ENCODE results near the gene DPP6. TPM values are rescaled to one million over a fixed set of nuclear protein-coding genes. Genes with fewer than 3 reads are reported as not detected.

DPP6 gene
- total and polyA plus RNA-seq, 9 of the 15 experiments (the other 6 are each of a cell fraction or from before 2014, with no cell fraction given): not detected

- TF ChIP-seq PPARD (CRISPR knock-in tag; IDR thresholded peaks at IDR 0.05): no peak
- TF ChIP-seq, protein P1, sequence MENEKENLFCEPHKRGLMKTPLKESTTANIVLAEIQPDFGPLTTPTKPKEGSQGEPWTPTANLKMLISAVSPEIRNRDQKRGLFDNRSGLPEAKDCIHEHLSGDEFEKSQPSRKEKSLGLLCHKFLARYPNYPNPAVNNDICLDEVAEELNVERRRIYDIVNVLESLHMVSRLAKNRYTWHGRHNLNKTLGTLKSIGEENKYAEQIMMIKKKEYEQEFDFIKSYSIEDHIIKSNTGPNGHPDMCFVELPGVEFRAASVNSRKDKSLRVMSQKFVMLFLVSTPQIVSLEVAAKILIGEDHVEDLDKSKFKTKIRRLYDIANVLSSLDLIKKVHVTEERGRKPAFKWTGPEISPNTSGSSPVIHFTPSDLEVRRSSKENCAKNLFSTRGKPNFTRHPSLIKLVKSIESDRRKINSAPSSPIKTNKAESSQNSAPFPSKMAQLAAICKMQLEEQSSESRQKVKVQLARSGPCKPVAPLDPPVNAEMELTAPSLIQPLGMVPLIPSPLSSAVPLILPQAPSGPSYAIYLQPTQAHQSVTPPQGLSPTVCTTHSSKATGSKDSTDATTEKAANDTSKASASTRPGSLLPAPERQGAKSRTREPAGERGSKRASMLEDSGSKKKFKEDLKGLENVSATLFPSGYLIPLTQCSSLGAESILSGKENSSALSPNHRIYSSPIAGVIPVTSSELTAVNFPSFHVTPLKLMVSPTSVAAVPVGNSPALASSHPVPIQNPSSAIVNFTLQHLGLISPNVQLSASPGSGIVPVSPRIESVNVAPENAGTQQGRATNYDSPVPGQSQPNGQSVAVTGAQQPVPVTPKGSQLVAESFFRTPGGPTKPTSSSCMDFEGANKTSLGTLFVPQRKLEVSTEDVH (IDR thresholded peaks at IDR 0.05; ENCODE audit: low read depth, partially characterized antibody): peak; percentile 37
- no peak for TF ChIP-seq ZNF316 (IDR thresholded peaks at IDR 0.05)
- peak; percentile 19 to 34; a peak in 1 of 4 replicates for TF ChIP-seq KDM1A (IDR thresholded peaks at IDR 0.05)
- no peak for TF ChIP-seq TSHZ1 (CRISPR knock-in tag; IDR thresholded peaks at IDR 0.05)
- TF ChIP-seq ZNF431 (CRISPR knock-in tag; IDR thresholded peaks at IDR 0.05): 0 out of 2 replicates have a peak, but pooled peaks have one; percentile 25
- TF ChIP-seq PCBP1 (IDR thresholded peaks at IDR 0.05; ENCODE audit: low read depth, low read length, poor library complexity, severe bottlenecking): no peak
- TF ChIP-seq, protein P2, sequence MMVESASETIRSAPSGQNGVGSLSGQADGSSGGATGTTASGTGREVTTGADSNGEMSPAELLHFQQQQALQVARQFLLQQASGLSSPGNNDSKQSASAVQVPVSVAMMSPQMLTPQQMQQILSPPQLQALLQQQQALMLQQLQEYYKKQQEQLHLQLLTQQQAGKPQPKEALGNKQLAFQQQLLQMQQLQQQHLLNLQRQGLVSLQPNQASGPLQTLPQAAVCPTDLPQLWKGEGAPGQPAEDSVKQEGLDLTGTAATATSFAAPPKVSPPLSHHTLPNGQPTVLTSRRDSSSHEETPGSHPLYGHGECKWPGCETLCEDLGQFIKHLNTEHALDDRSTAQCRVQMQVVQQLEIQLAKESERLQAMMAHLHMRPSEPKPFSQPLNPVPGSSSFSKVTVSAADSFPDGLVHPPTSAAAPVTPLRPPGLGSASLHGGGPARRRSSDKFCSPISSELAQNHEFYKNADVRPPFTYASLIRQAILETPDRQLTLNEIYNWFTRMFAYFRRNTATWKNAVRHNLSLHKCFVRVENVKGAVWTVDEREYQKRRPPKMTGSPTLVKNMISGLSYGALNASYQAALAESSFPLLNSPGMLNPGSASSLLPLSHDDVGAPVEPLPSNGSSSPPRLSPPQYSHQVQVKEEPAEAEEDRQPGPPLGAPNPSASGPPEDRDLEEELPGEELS (CRISPR knock-in tag; IDR thresholded peaks at IDR 0.05; ENCODE audit: borderline replicate concordance): no peak
- no peak for TF ChIP-seq ZNF24 (IDR thresholded peaks at IDR 0.05)
- TF ChIP-seq ZNF395 (CRISPR knock-in tag; IDR thresholded peaks at IDR 0.05): no peak
- TF ChIP-seq BRD4 (IDR thresholded peaks at IDR 0.05): no peak
- TF ChIP-seq, protein P3, sequence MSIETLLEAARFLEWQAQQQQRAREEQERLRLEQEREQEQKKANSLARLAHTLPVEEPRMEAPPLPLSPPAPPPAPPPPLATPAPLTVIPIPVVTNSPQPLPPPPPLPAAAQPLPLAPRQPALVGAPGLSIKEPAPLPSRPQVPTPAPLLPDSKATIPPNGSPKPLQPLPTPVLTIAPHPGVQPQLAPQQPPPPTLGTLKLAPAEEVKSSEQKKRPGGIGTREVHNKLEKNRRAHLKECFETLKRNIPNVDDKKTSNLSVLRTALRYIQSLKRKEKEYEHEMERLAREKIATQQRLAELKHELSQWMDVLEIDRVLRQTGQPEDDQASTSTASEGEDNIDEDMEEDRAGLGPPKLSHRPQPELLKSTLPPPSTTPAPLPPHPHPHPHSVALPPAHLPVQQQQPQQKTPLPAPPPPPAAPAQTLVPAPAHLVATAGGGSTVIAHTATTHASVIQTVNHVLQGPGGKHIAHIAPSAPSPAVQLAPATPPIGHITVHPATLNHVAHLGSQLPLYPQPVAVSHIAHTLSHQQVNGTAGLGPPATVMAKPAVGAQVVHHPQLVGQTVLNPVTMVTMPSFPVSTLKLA (conservative IDR thresholded peaks at IDR 0.05): no peak
- no peak for TF ChIP-seq ZNF586 (CRISPR knock-in tag; conservative IDR thresholded peaks at IDR 0.05)
- TF ChIP-seq GTF2E2 (tag; IDR thresholded peaks at IDR 0.05): no peak
- no peak for TF ChIP-seq ZNF311 (CRISPR knock-in tag; IDR thresholded peaks at IDR 0.05)
Observed at GRCh38 chr7:154817224-154817896, 765.2 kb downstream of the DPP6 start (continued).
